K562 (cell line): Measurements from ENCODE around the gene HAPLN3. TPM values are rescaled to one million over a fixed set of nuclear protein-coding genes. Genes with fewer than 3 reads are reported as not detected.

Experiments used
- ETV6 ChIP-seq, 3 experiments: fragments of 150-350 bp in 1 of 3; sonication (generic) in 1 of 3; formaldehyde crosslinking in 1 of 3; IDR thresholded peaks; 2 replicates each; pipeline versions ENCODE4 v1.6.1 to v1.8.0; 2014 to 2022; ENCODE audit warnings: borderline replicate concordance in 2 of 3, low read depth in 2 of 3, antibody characterized with exemption in 1 of 3, low read length in 1 of 3, mild to moderate bottlenecking in 1 of 3, missing genetic modification reagents in 1 of 3
- FOXK2 ChIP-seq, 2 experiments: fragments of 450-650 bp; IDR thresholded peaks in 1 of 2; conservative IDR thresholded peaks in 1 of 2; 2 replicates each; pipeline ENCODE4 v1.6.1; 2016; ENCODE audit warnings: low read depth in 2 of 2, mild to moderate bottlenecking in 1 of 2
- GABPA ChIP-seq: fragments of 200-800 bp; sonication (Bioruptor generic); conservative IDR thresholded peaks from 2 replicates; pipeline ENCODE4 v1.6.1; 2016; ENCODE audit warnings: low read depth, missing genetic modification characterization, missing compliant biosample characterization
- GABPB1 ChIP-seq: sonication (generic); formaldehyde crosslinking; IDR thresholded peaks from 2 replicates; pipeline ENCODE4 v1.8.0; 2022; ENCODE audit warnings: mild to moderate bottlenecking, missing genetic modification reagents
- KHSRP ChIP-seq: fragments of 450-650 bp; IDR thresholded peaks from 2 replicates; pipeline ENCODE4 v1.6.1; 2017
- MYNN ChIP-seq, 2 experiments: sonication (generic); formaldehyde crosslinking in 1 of 2; IDR thresholded peaks; 2 replicates each; pipeline versions ENCODE4 v1.5.0 to v1.6.1; 2016 to 2020; ENCODE audit warnings: antibody characterized with exemption in 1 of 2, missing genetic modification reagents in 1 of 2
- RNF2 ChIP-seq: sonication (generic); IDR thresholded peaks from 2 replicates; pipeline ENCODE4 v1.6.1; 2016
- SIX5 ChIP-seq, 2 experiments: IDR thresholded peaks; 2 replicates each; pipeline ENCODE4 v1.6.1; 2011; ENCODE audit warnings: low read length in 2 of 2, borderline replicate concordance in 1 of 2, low read depth in 1 of 2, mild to moderate bottlenecking in 1 of 2, moderate library complexity in 1 of 2; ENCODE audit not compliant: insufficient read depth in 1 of 2
- SMARCE1 ChIP-seq: fragments of 450-650 bp; IDR thresholded peaks from 2 replicates; pipeline ENCODE4 v1.7.1; 2016; ENCODE audit warnings: mild to moderate bottlenecking
- SRF ChIP-seq, 2 experiments: fragments of 250-450, 450-650 bp in 1 of 2; sonication (Bioruptor Pico) in 1 of 2; sonication (generic) in 1 of 2; formaldehyde crosslinking; IDR thresholded peaks; 2 replicates each; pipeline versions ENCODE4 v1.5.0 to v1.5.1; 2020 to 2022; ENCODE audit warnings: mild to moderate bottlenecking in 1 of 2, missing genetic modification reagents in 1 of 2
- TRIM28 ChIP-seq: fragments of 450-650 bp; IDR thresholded peaks from 2 replicates; pipeline ENCODE4 v1.6.1; 2017
- ZC3H4 ChIP-seq: sonication (generic); formaldehyde crosslinking; IDR thresholded peaks from 2 replicates; pipeline ENCODE4 v1.9.0; 2021; ENCODE audit warnings: missing genetic modification reagents, borderline replicate concordance
- ZMIZ1 ChIP-seq, 2 experiments: fragments of 150-350 bp in 1 of 2; IDR thresholded peaks; 2 replicates each; pipeline ENCODE4 v1.6.1; 2012 to 2016; ENCODE audit warnings: low read depth in 2 of 2, low read length in 2 of 2, mild to moderate bottlenecking in 1 of 2, moderate library complexity in 1 of 2
- ZNF140 ChIP-seq: fragments of 250-450 bp; sonication (Bioruptor Pico); IDR thresholded peaks from 2 replicates; pipeline ENCODE4 v1.8.0; 2021; ENCODE audit warnings: moderate library complexity, mild to moderate bottlenecking, inconsistent platforms
- ZNF263 ChIP-seq: sonication (generic); formaldehyde crosslinking; IDR thresholded peaks from 2 replicates; pipeline ENCODE4 v1.8.0; 2022; ENCODE audit warnings: mild to moderate bottlenecking, missing genetic modification reagents, borderline replicate concordance
- ZNF436 ChIP-seq: fragments of 250-450, 450-650 bp; sonication (Bioruptor Pico); formaldehyde crosslinking; IDR thresholded peaks from 2 replicates; pipeline ENCODE4 v1.7.0; 2020; ENCODE audit warnings: mild to moderate bottlenecking
- ZNF76 ChIP-seq: fragments of 250-450 bp; sonication (Bioruptor Pico); IDR thresholded peaks from 2 replicates; pipeline ENCODE4 v1.4.0; 2020; ENCODE audit warnings: mild to moderate bottlenecking, moderate library complexity, borderline replicate concordance
- polyA plus RNA-seq, 8 experiments: library from polyadenylated mRNA; depleted of rRNA in 4 of 8; stranded (reverse) in 5 of 8; unstranded in 3 of 8; fragments of >200 nt; fragmentation: Nextera tagmentation in 2 of 8; fragmentation: Illumina TruSeq in 1 of 8; extraction: Ambion mirVana in 2 of 8; extraction: Trizol in 1 of 8; gene quantifications; 2 replicates each; pipeline versions ENCODE4 v1.2.1 to v1.2.3, GENCODE V29; 2011 to 2014; ENCODE audit warnings: inconsistent platforms in 1 of 8, missing spikeins in 1 of 8
- total RNA-seq, 7 experiments: library from RNA; depleted of rRNA in 6 of 7; stranded (reverse); fragments of >200 nt in 6 of 7; fragmentation: Illumina TruSeq in 2 of 7; extraction: Trizol in 2 of 7; gene quantifications; 2 replicates each; pipeline versions ENCODE4 v1.2.1 to v1.2.3, GENCODE V29; 2011 to 2021; ENCODE audit warnings: low replicate concordance in 1 of 7
- TF ChIP-seq, protein P1 (sequence below): fragments of 250-450 bp; sonication (Bioruptor Pico); IDR thresholded peaks from 2 replicates; pipeline ENCODE4 v1.8.0; 2021; ENCODE audit warnings: mild to moderate bottlenecking, moderate library complexity
- TF ChIP-seq, protein P2 (sequence below): sonication (generic); formaldehyde crosslinking; IDR thresholded peaks from 2 replicates; pipeline ENCODE4 v1.8.0; 2022; ENCODE audit warnings: missing genetic modification reagents, mild to moderate bottlenecking, borderline replicate concordance

Gene HAPLN3
- total and polyA plus RNA-seq, 9 of the 15 experiments (the other 6 are each of a cell fraction or from before 2014, with no cell fraction given), result 0.04 to 2.4 (median 0.65) TPM

DNA sequence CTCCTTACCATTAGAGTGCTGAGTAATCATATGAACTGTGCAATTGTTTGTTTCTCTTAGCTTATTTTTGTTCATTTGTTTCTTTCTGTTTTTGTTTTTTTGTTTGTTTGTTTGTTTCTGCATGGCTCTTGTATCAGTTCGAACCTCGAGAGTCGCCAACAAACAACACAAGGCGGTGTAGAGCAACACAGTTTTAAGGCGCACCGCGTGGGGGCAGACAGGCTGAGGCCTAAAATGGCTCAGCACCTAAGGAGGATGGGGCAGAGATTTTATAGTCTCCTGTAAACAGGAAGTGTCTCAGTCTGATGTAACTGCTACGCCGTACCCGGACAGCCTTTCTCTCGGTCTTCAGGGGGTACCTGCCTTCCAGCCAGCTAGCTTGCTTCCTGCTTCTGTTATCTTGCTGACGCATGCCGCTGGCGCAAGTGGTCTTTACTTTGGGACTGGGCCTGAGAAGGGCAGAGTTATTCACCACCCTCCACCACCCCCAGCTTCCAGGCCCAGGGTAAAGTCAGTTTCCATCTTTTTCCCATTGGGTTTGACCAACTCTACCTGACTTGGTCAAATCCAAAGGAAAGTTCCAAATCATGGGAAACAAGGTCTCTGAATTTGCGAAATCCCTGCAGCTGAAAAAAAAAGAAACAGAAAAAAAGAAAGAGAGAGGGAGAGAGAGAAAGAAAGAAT, 43.6 kb upstream of the HAPLN3 start (continued):
- TF ChIP-seq ZC3H4 (no peak), MYNN (IDR thresholded peaks at IDR 0.05) (no peak), MYNN (CRISPR knock-in tag; IDR thresholded peaks at IDR 0.05) (no peak), ZMIZ1 (IDR thresholded peaks at IDR 0.05; ENCODE audit: low read depth in 2 of 2, low read length in 2 of 2) (no peak), TRIM28 (no peak), SIX5 (IDR thresholded peaks at IDR 0.05; ENCODE audit: borderline replicate concordance in 1 of 2, insufficient read depth in 1 of 2, low read depth in 1 of 2, low read length in 2 of 2) (no peak), GABPB1 (CRISPR knock-in tag) (peak; percentile 63; the same call in 1 of the 2 replicates), KHSRP (0 out of 2 replicates have a peak, but pooled peaks have one; percentile 23), GABPA (tag) (peak; percentile 77), SMARCE1 (peak; percentile 71; the same call in 1 of the 2 replicates), ZNF263 (CRISPR knock-in tag) (0 out of 2 replicates have a peak, but pooled peaks have one; percentile 26), ETV6 (IDR thresholded peaks at IDR 0.05; ENCODE audit: borderline replicate concordance in 1 of 2, low read depth in 2 of 2, low read length in 1 of 2) (0 out of 4 replicates have a peak, but pooled peaks have one; percentile 26 to 47), ETV6 (CRISPR knock-in tag; IDR thresholded peaks at IDR 0.05; ENCODE audit: borderline replicate concordance) (no peak), ZNF140 (no peak), SRF (CRISPR knock-in tag; IDR thresholded peaks at IDR 0.05) (no peak), ZNF436 (no peak), ZNF76 (CRISPR knock-in tag) (peak; percentile 44; the same call in 1 of the 2 replicates), FOXK2 (conservative IDR thresholded peaks at IDR 0.05 in 1 of 2, IDR thresholded peaks at IDR 0.05 in 1 of 2; ENCODE audit: low read depth in 2 of 2) (peak; percentile 96 to 97), RNF2 (peak; percentile 49; the same call in 1 of the 2 replicates)
- TF ChIP-seq, protein P1, sequence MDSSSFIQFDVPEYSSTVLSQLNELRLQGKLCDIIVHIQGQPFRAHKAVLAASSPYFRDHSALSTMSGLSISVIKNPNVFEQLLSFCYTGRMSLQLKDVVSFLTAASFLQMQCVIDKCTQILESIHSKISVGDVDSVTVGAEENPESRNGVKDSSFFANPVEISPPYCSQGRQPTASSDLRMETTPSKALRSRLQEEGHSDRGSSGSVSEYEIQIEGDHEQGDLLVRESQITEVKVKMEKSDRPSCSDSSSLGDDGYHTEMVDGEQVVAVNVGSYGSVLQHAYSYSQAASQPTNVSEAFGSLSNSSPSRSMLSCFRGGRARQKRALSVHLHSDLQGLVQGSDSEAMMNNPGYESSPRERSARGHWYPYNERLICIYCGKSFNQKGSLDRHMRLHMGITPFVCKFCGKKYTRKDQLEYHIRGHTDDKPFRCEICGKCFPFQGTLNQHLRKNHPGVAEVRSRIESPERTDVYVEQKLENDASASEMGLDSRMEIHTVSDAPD, result 0 out of 2 replicates have a peak, but pooled peaks have one; percentile 22
- TF ChIP-seq, protein P2, sequence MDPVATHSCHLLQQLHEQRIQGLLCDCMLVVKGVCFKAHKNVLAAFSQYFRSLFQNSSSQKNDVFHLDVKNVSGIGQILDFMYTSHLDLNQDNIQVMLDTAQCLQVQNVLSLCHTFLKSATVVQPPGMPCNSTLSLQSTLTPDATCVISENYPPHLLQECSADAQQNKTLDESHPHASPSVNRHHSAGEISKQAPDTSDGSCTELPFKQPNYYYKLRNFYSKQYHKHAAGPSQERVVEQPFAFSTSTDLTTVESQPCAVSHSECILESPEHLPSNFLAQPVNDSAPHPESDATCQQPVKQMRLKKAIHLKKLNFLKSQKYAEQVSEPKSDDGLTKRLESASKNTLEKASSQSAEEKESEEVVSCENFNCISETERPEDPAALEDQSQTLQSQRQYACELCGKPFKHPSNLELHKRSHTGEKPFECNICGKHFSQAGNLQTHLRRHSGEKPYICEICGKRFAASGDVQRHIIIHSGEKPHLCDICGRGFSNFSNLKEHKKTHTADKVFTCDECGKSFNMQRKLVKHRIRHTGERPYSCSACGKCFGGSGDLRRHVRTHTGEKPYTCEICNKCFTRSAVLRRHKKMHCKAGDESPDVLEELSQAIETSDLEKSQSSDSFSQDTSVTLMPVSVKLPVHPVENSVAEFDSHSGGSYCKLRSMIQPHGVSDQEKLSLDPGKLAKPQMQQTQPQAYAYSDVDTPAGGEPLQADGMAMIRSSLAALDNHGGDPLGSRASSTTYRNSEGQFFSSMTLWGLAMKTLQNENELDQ (CRISPR knock-in tag), result no peak
